WTC11 (cell line): ENCODE measurements around the gene GRM7. TPM values are rescaled to one million over a fixed set of nuclear protein-coding genes. Genes with fewer than 3 reads are reported as not detected.

Source experiments
- ATAC-seq: fragments of 200-7000 bp; cut with Tn5 transposase; 2 replicates; pipeline ENCODE4 v1.10.0; 2021; ENCODE audit warnings: mild to moderate bottlenecking, moderate library complexity
- CTCF ChIA-PET: fragments of 300-600 bp; sonication (Branson Sonifier 250); formaldehyde crosslinking; loops from one replicate; lab custom pipeline; 2021; ENCODE audit warnings: antibody characterized with exemption; lab: Charles Lee
- POLR2A ChIA-PET: fragments of 350-600 bp; sonication (Branson Sonifier 250); formaldehyde crosslinking; loops from one replicate; lab custom pipeline; 2021; ENCODE audit warnings: antibody characterized with exemption; lab: Charles Lee
- DNase-seq: peaks from one replicate; pipeline ENCODE4 v3.0.0; 2021; ENCODE audit warnings: low spot score
- H3K27ac Mint-ChIP-seq: 2 replicates; pipeline ENCODE4 v1.8.0; 2021; ENCODE audit warnings: mixed read lengths
- H3K27me3 Mint-ChIP-seq: 2 replicates; pipeline ENCODE4 v1.8.0; 2021; ENCODE audit warnings: low read depth, mild to moderate bottlenecking, moderate library complexity, mixed read lengths
- H3K36me3 Mint-ChIP-seq: 2 replicates; pipeline ENCODE4 v1.8.0; 2021; ENCODE audit warnings: mixed read lengths
- H3K4me1 Mint-ChIP-seq: 2 replicates; pipeline ENCODE4 v1.8.0; 2022; ENCODE audit warnings: mixed read lengths
- H3K4me3 Mint-ChIP-seq: 2 replicates; pipeline ENCODE4 v1.8.0; 2021; ENCODE audit warnings: mild to moderate bottlenecking, moderate library complexity, mixed read lengths
- H3K9me3 Mint-ChIP-seq: 2 replicates; pipeline ENCODE4 v1.8.0; 2021; ENCODE audit warnings: mixed read lengths
- CBFB ChIP-seq: sonication (generic); formaldehyde crosslinking; IDR thresholded peaks from 2 replicates; pipeline ENCODE4 v1.8.1; 2022; ENCODE audit warnings: mild to moderate bottlenecking, low read depth, missing genetic modification reagents
- FOXP1 ChIP-seq: sonication (generic); formaldehyde crosslinking; IDR thresholded peaks from 2 replicates; pipeline ENCODE4 v1.8.0; 2022; ENCODE audit warnings: missing genetic modification reagents, mild to moderate bottlenecking, moderate library complexity, borderline replicate concordance
- GTF2I ChIP-seq: fragments of 250-450 bp; sonication (Bioruptor Pico); conservative IDR thresholded peaks from 2 replicates; pipeline ENCODE4 v1.4.0; 2021; ENCODE audit warnings: mild to moderate bottlenecking
- KAT7 ChIP-seq: sonication (generic); formaldehyde crosslinking; IDR thresholded peaks from 2 replicates; pipeline ENCODE4 v1.8.1; 2023; ENCODE audit warnings: missing genetic modification reagents, mild to moderate bottlenecking, borderline replicate concordance
- ZBTB21 ChIP-seq: sonication (generic); formaldehyde crosslinking; IDR thresholded peaks from 2 replicates; pipeline ENCODE4 v1.8.1; 2023; ENCODE audit warnings: mild to moderate bottlenecking, missing genetic modification reagents, borderline replicate concordance
- total RNA-seq: library from RNA; stranded (reverse); gene quantifications from 3 replicates; pipeline ENCODE4 v1.2.3, GENCODE V29; 2021
- TF ChIP-seq, protein P1 (sequence below): sonication (generic); formaldehyde crosslinking; IDR thresholded peaks from 2 replicates; pipeline ENCODE4 v1.8.0; 2022; ENCODE audit warnings: mild to moderate bottlenecking, missing genetic modification reagents
- TF ChIP-seq, protein P2 (sequence below): sonication (generic); formaldehyde crosslinking; conservative IDR thresholded peaks from 2 replicates; pipeline ENCODE4 v1.8.1; 2023; ENCODE audit warnings: mild to moderate bottlenecking, low read depth, missing genetic modification reagents, moderate library complexity
- TF ChIP-seq, protein P3 (sequence below): sonication (generic); formaldehyde crosslinking; IDR thresholded peaks from 2 replicates; pipeline ENCODE4 v1.8.0; 2023; ENCODE audit warnings: missing genetic modification reagents, mild to moderate bottlenecking, borderline replicate concordance
- TF ChIP-seq, protein P4 (sequence below): sonication (generic); formaldehyde crosslinking; IDR thresholded peaks from 2 replicates; pipeline ENCODE4 v1.8.1; 2023; ENCODE audit warnings: mild to moderate bottlenecking, missing genetic modification reagents, moderate library complexity
- TF ChIP-seq, protein P5 (sequence below): sonication (generic); formaldehyde crosslinking; IDR thresholded peaks from 2 replicates; pipeline ENCODE4 v1.8.1; 2022; ENCODE audit warnings: low read depth, mild to moderate bottlenecking, moderate library complexity, missing genetic modification reagents, borderline replicate concordance

The GRM7 gene
- total RNA-seq, 1 experiment from 2014 or later: 0.42 TPM

DNA sequence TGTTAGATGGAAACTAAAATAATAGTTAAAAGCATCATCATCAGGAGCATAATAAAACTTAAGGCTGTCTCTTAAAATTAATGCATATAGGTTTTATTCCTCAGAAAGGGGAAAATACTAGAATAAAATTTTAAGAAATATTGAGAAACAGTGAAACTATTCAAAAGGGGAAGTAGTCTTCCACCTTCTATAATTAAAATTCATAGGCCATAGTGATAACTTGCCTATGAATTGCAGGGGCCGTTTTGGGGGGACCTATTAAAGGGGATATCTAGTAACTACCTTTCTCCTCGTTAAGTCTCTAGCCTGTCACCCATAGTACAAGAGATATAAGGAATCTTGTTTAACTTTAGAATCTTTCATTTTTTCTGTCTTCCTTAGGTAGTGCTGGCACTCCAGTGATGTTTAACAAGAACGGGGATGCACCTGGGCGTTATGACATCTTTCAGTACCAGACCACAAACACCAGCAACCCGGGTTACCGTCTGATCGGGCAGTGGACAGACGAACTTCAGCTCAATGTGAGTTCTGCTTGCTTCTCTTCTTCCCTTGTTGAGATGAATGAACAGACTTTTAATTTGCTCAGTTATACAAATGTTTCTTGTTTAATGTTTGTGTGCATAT, 600.4 kb downstream of the GRM7 start (continued):
- TF ChIP-seq, protein P1, sequence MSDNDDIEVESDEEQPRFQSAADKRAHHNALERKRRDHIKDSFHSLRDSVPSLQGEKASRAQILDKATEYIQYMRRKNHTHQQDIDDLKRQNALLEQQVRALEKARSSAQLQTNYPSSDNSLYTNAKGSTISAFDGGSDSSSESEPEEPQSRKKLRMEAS (CRISPR knock-in tag): no peak
- TF ChIP-seq, protein P2, sequence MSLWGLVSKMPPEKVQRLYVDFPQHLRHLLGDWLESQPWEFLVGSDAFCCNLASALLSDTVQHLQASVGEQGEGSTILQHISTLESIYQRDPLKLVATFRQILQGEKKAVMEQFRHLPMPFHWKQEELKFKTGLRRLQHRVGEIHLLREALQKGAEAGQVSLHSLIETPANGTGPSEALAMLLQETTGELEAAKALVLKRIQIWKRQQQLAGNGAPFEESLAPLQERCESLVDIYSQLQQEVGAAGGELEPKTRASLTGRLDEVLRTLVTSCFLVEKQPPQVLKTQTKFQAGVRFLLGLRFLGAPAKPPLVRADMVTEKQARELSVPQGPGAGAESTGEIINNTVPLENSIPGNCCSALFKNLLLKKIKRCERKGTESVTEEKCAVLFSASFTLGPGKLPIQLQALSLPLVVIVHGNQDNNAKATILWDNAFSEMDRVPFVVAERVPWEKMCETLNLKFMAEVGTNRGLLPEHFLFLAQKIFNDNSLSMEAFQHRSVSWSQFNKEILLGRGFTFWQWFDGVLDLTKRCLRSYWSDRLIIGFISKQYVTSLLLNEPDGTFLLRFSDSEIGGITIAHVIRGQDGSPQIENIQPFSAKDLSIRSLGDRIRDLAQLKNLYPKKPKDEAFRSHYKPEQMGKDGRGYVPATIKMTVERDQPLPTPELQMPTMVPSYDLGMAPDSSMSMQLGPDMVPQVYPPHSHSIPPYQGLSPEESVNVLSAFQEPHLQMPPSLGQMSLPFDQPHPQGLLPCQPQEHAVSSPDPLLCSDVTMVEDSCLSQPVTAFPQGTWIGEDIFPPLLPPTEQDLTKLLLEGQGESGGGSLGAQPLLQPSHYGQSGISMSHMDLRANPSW (CRISPR knock-in tag): no peak
- TF ChIP-seq, protein P3, sequence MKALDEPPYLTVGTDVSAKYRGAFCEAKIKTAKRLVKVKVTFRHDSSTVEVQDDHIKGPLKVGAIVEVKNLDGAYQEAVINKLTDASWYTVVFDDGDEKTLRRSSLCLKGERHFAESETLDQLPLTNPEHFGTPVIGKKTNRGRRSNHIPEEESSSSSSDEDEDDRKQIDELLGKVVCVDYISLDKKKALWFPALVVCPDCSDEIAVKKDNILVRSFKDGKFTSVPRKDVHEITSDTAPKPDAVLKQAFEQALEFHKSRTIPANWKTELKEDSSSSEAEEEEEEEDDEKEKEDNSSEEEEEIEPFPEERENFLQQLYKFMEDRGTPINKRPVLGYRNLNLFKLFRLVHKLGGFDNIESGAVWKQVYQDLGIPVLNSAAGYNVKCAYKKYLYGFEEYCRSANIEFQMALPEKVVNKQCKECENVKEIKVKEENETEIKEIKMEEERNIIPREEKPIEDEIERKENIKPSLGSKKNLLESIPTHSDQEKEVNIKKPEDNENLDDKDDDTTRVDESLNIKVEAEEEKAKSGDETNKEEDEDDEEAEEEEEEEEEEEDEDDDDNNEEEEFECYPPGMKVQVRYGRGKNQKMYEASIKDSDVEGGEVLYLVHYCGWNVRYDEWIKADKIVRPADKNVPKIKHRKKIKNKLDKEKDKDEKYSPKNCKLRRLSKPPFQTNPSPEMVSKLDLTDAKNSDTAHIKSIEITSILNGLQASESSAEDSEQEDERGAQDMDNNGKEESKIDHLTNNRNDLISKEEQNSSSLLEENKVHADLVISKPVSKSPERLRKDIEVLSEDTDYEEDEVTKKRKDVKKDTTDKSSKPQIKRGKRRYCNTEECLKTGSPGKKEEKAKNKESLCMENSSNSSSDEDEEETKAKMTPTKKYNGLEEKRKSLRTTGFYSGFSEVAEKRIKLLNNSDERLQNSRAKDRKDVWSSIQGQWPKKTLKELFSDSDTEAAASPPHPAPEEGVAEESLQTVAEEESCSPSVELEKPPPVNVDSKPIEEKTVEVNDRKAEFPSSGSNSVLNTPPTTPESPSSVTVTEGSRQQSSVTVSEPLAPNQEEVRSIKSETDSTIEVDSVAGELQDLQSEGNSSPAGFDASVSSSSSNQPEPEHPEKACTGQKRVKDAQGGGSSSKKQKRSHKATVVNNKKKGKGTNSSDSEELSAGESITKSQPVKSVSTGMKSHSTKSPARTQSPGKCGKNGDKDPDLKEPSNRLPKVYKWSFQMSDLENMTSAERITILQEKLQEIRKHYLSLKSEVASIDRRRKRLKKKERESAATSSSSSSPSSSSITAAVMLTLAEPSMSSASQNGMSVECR (CRISPR knock-in tag): no peak
- no peak for TF ChIP-seq FOXP1

DNA sequence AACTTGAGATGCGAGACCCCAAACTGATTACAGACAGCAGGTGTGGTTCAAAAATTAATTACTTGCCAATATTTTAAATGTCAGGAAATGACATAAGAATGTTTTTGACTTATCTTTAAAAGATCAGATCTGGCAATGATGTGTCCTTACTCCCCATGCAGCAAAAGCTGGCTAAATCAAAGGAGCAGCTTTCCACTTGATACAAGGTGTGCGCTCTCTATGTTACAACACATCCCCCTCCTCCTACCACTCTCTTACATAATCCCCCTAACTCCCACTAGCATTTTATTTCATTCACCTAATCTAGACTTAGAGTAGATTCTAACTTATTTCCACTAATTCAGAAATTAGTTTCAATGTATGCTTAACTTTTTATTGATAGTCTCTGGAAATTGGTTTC, 609.0 kb downstream of the GRM7 start:
- ChIA-PET CTCF (no interaction called here), POLR2A (interaction anchor here (0.7 kb wide), 1 partner anchor 391 kb away, joined by 3 read pairs; no protein-coding TSS in a partner anchor)
- Mint-ChIP-seq H3K27me3 (no peaks in the 10 kb centered on the region), H3K27ac (no peak overlapping the region), H3K4me3 (no peak overlapping the region), H3K9me3 (no peaks in the 10 kb centered on the region; the same call in 1 of the 2 replicates), H3K36me3 (no peaks in the 10 kb centered on the region), H3K4me1 (no peaks in the 10 kb centered on the region; the same call in 1 of the 2 replicates)
- no peak for DNase-seq
- no peak for ATAC-seq
- no peak for TF ChIP-seq CBFB (CRISPR knock-in tag)
- TF ChIP-seq, protein P4, sequence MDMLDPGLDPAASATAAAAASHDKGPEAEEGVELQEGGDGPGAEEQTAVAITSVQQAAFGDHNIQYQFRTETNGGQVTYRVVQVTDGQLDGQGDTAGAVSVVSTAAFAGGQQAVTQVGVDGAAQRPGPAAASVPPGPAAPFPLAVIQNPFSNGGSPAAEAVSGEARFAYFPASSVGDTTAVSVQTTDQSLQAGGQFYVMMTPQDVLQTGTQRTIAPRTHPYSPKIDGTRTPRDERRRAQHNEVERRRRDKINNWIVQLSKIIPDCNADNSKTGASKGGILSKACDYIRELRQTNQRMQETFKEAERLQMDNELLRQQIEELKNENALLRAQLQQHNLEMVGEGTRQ (CRISPR knock-in tag): no peak
- TF ChIP-seq KAT7 (CRISPR knock-in tag): no peak
- TF ChIP-seq, protein P5, sequence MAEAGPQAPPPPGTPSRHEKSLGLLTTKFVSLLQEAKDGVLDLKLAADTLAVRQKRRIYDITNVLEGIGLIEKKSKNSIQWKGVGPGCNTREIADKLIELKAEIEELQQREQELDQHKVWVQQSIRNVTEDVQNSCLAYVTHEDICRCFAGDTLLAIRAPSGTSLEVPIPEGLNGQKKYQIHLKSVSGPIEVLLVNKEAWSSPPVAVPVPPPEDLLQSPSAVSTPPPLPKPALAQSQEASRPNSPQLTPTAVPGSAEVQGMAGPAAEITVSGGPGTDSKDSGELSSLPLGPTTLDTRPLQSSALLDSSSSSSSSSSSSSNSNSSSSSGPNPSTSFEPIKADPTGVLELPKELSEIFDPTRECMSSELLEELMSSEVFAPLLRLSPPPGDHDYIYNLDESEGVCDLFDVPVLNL (CRISPR knock-in tag): no peak
- TF ChIP-seq GTF2I: no peak

DNA sequence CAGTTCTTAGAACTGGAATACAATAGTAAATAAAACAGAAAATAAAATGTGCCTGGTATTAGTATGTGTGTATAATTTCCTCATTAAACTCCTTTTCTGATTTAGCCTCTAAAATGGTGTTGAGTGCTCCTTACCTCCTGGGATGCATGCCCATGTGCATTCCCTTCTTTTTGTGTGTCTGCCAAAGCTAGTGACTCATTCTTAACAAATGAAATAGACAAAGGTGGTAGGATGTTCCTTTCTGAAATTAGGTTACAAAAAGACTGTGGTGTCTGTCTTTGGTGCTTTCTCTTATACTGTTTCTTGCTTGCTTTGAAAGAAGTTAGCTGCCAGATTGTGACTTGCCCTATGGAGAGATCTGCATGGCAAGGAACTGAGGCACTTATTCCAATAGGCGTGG, 623.7 kb downstream of the GRM7 start:
- TF ChIP-seq ZBTB21 (CRISPR knock-in tag): no peak
- TF ChIP-seq, protein P3 (CRISPR knock-in tag): no peak
- Mint-ChIP-seq H3K27ac (no peak overlapping the region), H3K9me3 (peaks cover 21% of the 10 kb centered on the region), H3K36me3 (peaks cover 3% of the 10 kb centered on the region; the same call in 1 of the 2 replicates), H3K4me1 (no peaks in the 10 kb centered on the region), H3K4me3 (no peak overlapping the region), H3K27me3 (no peaks in the 10 kb centered on the region)
- CTCF ChIA-PET: no interaction called here
- POLR2A ChIA-PET: no interaction called here
- ATAC-seq: no peak
- DNase-seq: no peak
